HG03378 (cell line): ENCODE results near the gene NTRK2.
"Not testable (repeated sequence)": the region's sequence is repeated elsewhere in the genome, so short reads cannot be mapped to it uniquely, and the experiment has no call there.

Experiments
- ATAC-seq: cut with Tn5 transposase; IDR thresholded peaks from one replicate; pipeline ENCODE4 v1.9.1; 2021; ENCODE audit warnings: mild to moderate bottlenecking, moderate library complexity; ENCODE audit not compliant: unreplicated experiment

Gene NTRK2

GRCh38 chr9:84874596-84874995 lies 205.1 kb downstream of the NTRK2 start:
- no peak for ATAC-seq

GRCh38 chr9:84875193-84875592 lies 205.7 kb downstream of the NTRK2 start:
- no peak for ATAC-seq

- no peak for ATAC-seq
Measured at GRCh38 chr9:84879631-84880030, 210.1 kb downstream of the NTRK2 start.

GRCh38 chr9:84880835-84881234 lies 211.3 kb downstream of the NTRK2 start:
- ATAC-seq, result no peak

- ATAC-seq, result no peak
Measured at GRCh38 chr9:84886866-84887265, 217.3 kb downstream of the NTRK2 start.

- no peak for ATAC-seq
Measured at GRCh38 chr9:84891924-84892323, 222.4 kb downstream of the NTRK2 start.

GRCh38 chr9:84893419-84894128 lies 224.0 kb downstream of the NTRK2 start:
- ATAC-seq, result no peak

- ATAC-seq, result no peak
Measured at GRCh38 chr9:84894859-84895258, 225.3 kb downstream of the NTRK2 start.

- ATAC-seq, result no peak
Measured at GRCh38 chr9:84897362-84898094, 228.0 kb downstream of the NTRK2 start.

- no peak for ATAC-seq
Measured at GRCh38 chr9:84898188-84898587, 228.7 kb downstream of the NTRK2 start.

- not testable (repeated sequence) for ATAC-seq
Measured at GRCh38 chr9:84898618-84899017, 229.1 kb downstream of the NTRK2 start.

GRCh38 chr9:84899326-84899725 lies 229.8 kb downstream of the NTRK2 start:
- ATAC-seq, result no peak

GRCh38 chr9:84900421-84900820 lies 230.9 kb downstream of the NTRK2 start:
- no peak for ATAC-seq

- ATAC-seq, result no peak
Measured at GRCh38 chr9:84903963-84904362, 234.4 kb downstream of the NTRK2 start.

GRCh38 chr9:84916769-84917168 lies 247.2 kb downstream of the NTRK2 start:
- no peak for ATAC-seq

- no peak for ATAC-seq
Measured at GRCh38 chr9:84917366-84918070, 248.0 kb downstream of the NTRK2 start.

- no peak for ATAC-seq
Measured at GRCh38 chr9:84919440-84919839, 249.9 kb downstream of the NTRK2 start.

GRCh38 chr9:84921175-84921574 lies 251.6 kb downstream of the NTRK2 start:
- ATAC-seq, result no peak

- no peak for ATAC-seq
Measured at GRCh38 chr9:84922051-84922450, 252.5 kb downstream of the NTRK2 start.

GRCh38 chr9:84924266-84924665 lies 254.7 kb downstream of the NTRK2 start:
- ATAC-seq, result no peak

- ATAC-seq, result no peak
Measured at GRCh38 chr9:84925225-84925872, 255.8 kb downstream of the NTRK2 start.
